Effector memory CD4-positive, alpha-beta T cell (primary cell): ENCODE results near the gene SORCS2.

Experiments
- DNase-seq, 3 donors: peaks; one replicate each; pipeline ENCODE4 v3.0.0-alpha.2; 2020
- H3K27ac ChIP-seq: 2 replicates; pipeline ENCODE4 v1.7.0; 2013; ENCODE audit warnings: mild to moderate bottlenecking, low read length, moderate library complexity; ENCODE audit not compliant: insufficient read depth, poor library complexity, severe bottlenecking
- H3K27me3 ChIP-seq: replicated peaks from 2 replicates; pipeline ENCODE4 v1.7.0; 2013; ENCODE audit warnings: mild to moderate bottlenecking, low read length; ENCODE audit not compliant: insufficient read depth, control insufficient read depth, poor library complexity, severe bottlenecking
- H3K36me3 ChIP-seq: 2 replicates; pipeline ENCODE4 v1.7.0; 2013; ENCODE audit warnings: mild to moderate bottlenecking, low read length, moderate library complexity; ENCODE audit not compliant: control insufficient read depth, insufficient read depth
- H3K4me1 ChIP-seq: 2 replicates; pipeline ENCODE4 v1.7.0; 2013; ENCODE audit warnings: low read length, mild to moderate bottlenecking; ENCODE audit not compliant: control insufficient read depth, insufficient read depth, poor library complexity, severe bottlenecking
- H3K4me3 ChIP-seq: 2 replicates; pipeline ENCODE4 v1.7.0; 2013; ENCODE audit warnings: low read length, low read depth, mild to moderate bottlenecking; ENCODE audit not compliant: insufficient read depth, poor library complexity, severe bottlenecking
- H3K9me3 ChIP-seq: 2 replicates; pipeline ENCODE4 v1.7.0; 2013; ENCODE audit warnings: mild to moderate bottlenecking, low read length, moderate library complexity; ENCODE audit not compliant: control insufficient read depth

Gene SORCS2

GRCh38 chr4:7506119-7506518, 313.8 kb downstream of the SORCS2 start:
- Histone ChIP-seq H3K4me3 (no peak overlapping the region), H3K27ac (no peak overlapping the region), H3K9me3 (no peaks in the 10 kb centered on the region), H3K27me3 (no peaks in the 10 kb centered on the region), H3K4me1 (no peaks in the 10 kb centered on the region), H3K36me3 (no peaks in the 10 kb centered on the region)
- DNase-seq: no peak

DNA sequence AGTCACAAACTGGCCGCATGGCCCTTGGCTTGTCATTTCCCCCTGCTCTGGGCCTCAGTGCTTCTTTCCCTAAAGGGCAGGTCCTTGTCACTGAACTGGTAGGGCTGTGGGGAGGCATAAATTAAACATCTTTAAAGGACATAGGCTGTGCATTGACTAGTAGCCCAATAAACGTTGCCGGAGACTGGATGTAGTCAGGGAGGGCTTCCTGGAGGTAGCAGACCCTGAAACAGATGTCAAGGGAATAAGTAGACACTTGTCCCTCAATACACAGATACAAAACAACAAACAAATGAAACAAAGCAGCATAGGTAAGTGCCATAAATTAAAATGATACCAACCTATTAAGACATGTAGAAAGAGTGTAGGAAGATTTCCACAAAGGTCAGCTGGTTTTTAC, 314.2 kb downstream of the SORCS2 start:
- Histone ChIP-seq H3K27me3 (no peaks in the 10 kb centered on the region), H3K36me3 (no peaks in the 10 kb centered on the region), H3K9me3 (no peaks in the 10 kb centered on the region), H3K4me3 (no peak overlapping the region), H3K27ac (no peak overlapping the region), H3K4me1 (no peaks in the 10 kb centered on the region)
- no peak for DNase-seq

DNA sequence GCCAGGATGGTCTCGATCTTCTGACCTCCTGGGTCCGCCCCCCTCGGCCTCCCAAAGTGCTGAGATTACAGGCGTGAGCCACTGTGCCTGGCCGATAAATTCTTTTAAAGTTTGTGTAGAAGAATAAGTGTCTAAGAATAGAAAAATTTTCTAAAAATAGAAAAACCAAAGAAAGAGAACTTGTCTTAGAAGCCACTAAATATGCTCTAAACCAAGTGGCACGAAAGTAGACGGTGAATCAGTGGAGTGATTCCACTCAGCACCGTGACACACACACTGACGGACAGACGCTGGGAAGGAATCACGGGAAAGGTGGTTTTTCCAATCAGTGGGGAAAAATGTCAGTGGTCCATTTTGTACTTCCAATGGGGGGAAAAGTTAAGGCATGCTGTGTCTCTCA, 315.0 kb downstream of the SORCS2 start:
- Histone ChIP-seq H3K36me3 (no peaks in the 10 kb centered on the region), H3K4me3 (no peak overlapping the region), H3K27ac (no peak overlapping the region), H3K27me3 (no peaks in the 10 kb centered on the region), H3K9me3 (no peaks in the 10 kb centered on the region), H3K4me1 (no peaks in the 10 kb centered on the region)
- no peak for DNase-seq

DNA sequence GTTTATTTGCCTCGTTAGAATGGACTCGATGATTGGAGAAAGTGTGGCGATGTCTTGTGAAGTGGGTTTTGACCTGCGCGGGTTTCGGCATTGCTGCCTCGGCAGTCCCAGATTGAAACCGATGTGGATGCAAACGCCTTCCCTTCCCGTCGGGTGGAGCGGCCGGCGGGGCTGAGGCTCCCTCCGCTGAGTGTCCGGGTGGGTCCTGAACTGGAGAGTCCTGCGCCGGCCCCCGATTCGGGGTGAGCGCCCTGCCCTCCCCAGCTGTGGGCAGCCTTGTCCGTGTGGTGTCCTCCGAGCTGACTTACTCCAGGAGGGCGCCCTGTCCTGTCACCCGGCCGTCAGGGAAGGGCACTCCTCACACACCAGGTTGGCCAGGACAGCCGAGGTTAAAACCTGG, 317.7 kb downstream of the SORCS2 start:
- Histone ChIP-seq H3K9me3 (no peaks in the 10 kb centered on the region), H3K4me3 (no peak overlapping the region), H3K36me3 (no peaks in the 10 kb centered on the region), H3K4me1 (no peaks in the 10 kb centered on the region), H3K27me3 (no peaks in the 10 kb centered on the region), H3K27ac (no peak overlapping the region)
- no peak for DNase-seq

GRCh38 chr4:7510538-7510937, 318.2 kb downstream of the SORCS2 start:
- Histone ChIP-seq H3K27me3 (no peaks in the 10 kb centered on the region), H3K27ac (no peak overlapping the region), H3K9me3 (no peaks in the 10 kb centered on the region), H3K4me1 (no peaks in the 10 kb centered on the region), H3K36me3 (no peaks in the 10 kb centered on the region), H3K4me3 (no peak overlapping the region)
- DNase-seq: no peak

GRCh38 chr4:7511525-7511924, 319.2 kb downstream of the SORCS2 start:
- Histone ChIP-seq H3K36me3 (no peaks in the 10 kb centered on the region), H3K4me3 (no peak overlapping the region), H3K4me1 (no peaks in the 10 kb centered on the region), H3K9me3 (no peaks in the 10 kb centered on the region), H3K27me3 (no peaks in the 10 kb centered on the region), H3K27ac (no peak overlapping the region)
- no peak for DNase-seq

- no peak overlapping the region for H3K4me3 ChIP-seq
- H3K27ac ChIP-seq: no peak overlapping the region
- no peak for DNase-seq
- H3K9me3 ChIP-seq: no peaks in the 10 kb centered on the region
- H3K4me1 ChIP-seq: no peaks in the 10 kb centered on the region
- no peaks in the 10 kb centered on the region for H3K27me3 ChIP-seq
- no peaks in the 10 kb centered on the region for H3K36me3 ChIP-seq
These were observed 320.1 kb downstream of the SORCS2 start for GRCh38 chr4:7512428-7512827.

GRCh38 chr4:7512946-7513345, 320.6 kb downstream of the SORCS2 start:
- H3K4me1 ChIP-seq: no peaks in the 10 kb centered on the region
- H3K27ac ChIP-seq: no peak overlapping the region
- H3K9me3 ChIP-seq: no peaks in the 10 kb centered on the region
- DNase-seq: no peak
- H3K27me3 ChIP-seq: no peaks in the 10 kb centered on the region
- no peaks in the 10 kb centered on the region for H3K36me3 ChIP-seq
- H3K4me3 ChIP-seq: no peak overlapping the region

GRCh38 chr4:7513671-7514070, 321.3 kb downstream of the SORCS2 start:
- DNase-seq: no peak
- Histone ChIP-seq H3K27me3 (no peaks in the 10 kb centered on the region), H3K4me3 (no peak overlapping the region), H3K9me3 (no peaks in the 10 kb centered on the region), H3K36me3 (no peaks in the 10 kb centered on the region), H3K4me1 (no peaks in the 10 kb centered on the region), H3K27ac (no peak overlapping the region)

DNA sequence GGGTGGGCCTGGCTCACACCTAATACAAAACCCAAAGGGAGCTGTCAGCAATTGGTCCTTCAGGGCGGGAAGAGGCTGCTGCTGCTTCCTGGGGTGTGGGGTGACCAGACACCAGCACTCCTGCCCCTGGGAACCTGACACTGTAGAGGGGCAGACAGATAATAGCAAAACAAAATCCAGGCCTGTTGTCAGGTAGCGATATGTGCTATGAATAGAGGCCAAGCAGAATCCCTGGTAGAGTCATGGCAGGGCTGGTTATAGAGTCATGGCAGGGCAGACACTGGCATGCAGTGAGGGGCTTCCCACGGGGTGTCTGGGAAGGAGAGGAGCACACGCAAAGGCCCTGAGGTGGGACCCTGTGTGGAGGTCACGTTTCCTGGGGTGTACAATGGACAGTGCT, 321.9 kb downstream of the SORCS2 start:
- no peaks in the 10 kb centered on the region for H3K36me3 ChIP-seq
- H3K4me3 ChIP-seq: no peak overlapping the region
- H3K9me3 ChIP-seq: no peaks in the 10 kb centered on the region
- H3K27me3 ChIP-seq: no peaks in the 10 kb centered on the region
- H3K4me1 ChIP-seq: no peaks in the 10 kb centered on the region
- no peak for DNase-seq
- H3K27ac ChIP-seq: no peak overlapping the region

- Histone ChIP-seq H3K4me3 (no peak overlapping the region), H3K36me3 (no peaks in the 10 kb centered on the region), H3K9me3 (no peaks in the 10 kb centered on the region), H3K4me1 (no peaks in the 10 kb centered on the region), H3K27ac (no peak overlapping the region), H3K27me3 (no peaks in the 10 kb centered on the region)
- no peak for DNase-seq
These were observed 322.5 kb downstream of the SORCS2 start for GRCh38 chr4:7514789-7515188.
